Loucy (cell line): ENCODE results near the gene MRFAP1L1.
A peak's percentile ranks its signal among the peaks of the same experiment; 100 is the strongest.

ENCODE experiments used
- H2AFZ ChIP-seq: fragments of 200-600 bp; sonication (generic); 2 replicates; pipeline ENCODE4 v1.6.0; 2016; ENCODE audit warnings: antibody characterized with exemption, mild to moderate bottlenecking, low read length, moderate library complexity
- H3F3A ChIP-seq: fragments of 200-600 bp; 2 replicates; pipeline ENCODE4 v1.6.0; 2016; ENCODE audit warnings: antibody characterized with exemption, low read depth, mild to moderate bottlenecking
- H3K27me3 ChIP-seq: fragments of 200-600 bp; sonication (generic); 2 replicates; pipeline ENCODE4 v1.6.1; 2014; ENCODE audit warnings: low read length, mild to moderate bottlenecking; ENCODE audit not compliant: insufficient read depth, poor library complexity, severe bottlenecking
- H3K36me3 ChIP-seq: fragments of 200-600 bp; sonication (generic); 2 replicates; pipeline ENCODE4 v1.6.1; 2016; ENCODE audit warnings: low read length; ENCODE audit not compliant: insufficient read depth
- H3K4me1 ChIP-seq: fragments of 200-600 bp; sonication (generic); 2 replicates; pipeline ENCODE4 v1.5.1; 2014; ENCODE audit warnings: low read length, mild to moderate bottlenecking; ENCODE audit not compliant: insufficient read depth, poor library complexity, severe bottlenecking
- H3K4me2 ChIP-seq: fragments of 200-600 bp; sonication (generic); 2 replicates; pipeline ENCODE4 v1.6.0; 2014; ENCODE audit warnings: antibody characterized with exemption, low read length, low read depth, mild to moderate bottlenecking; ENCODE audit not compliant: poor library complexity, severe bottlenecking
- H3K4me3 ChIP-seq: fragments of 200-600 bp; sonication (generic); 2 replicates; pipeline ENCODE4 v1.5.1; 2014; ENCODE audit warnings: low read length, mild to moderate bottlenecking, mixed read lengths; ENCODE audit not compliant: poor library complexity, severe bottlenecking
- H3K79me2 ChIP-seq: fragments of 200-600 bp; sonication (generic); 2 replicates; pipeline ENCODE4 v1.6.1; 2014; ENCODE audit warnings: low read length; ENCODE audit not compliant: insufficient read depth
- H3K9ac ChIP-seq: fragments of 200-600 bp; sonication (generic); 2 replicates; pipeline ENCODE4 v1.6.0; 2014; ENCODE audit warnings: mild to moderate bottlenecking, low read depth, low read length, moderate library complexity; ENCODE audit not compliant: poor library complexity, severe bottlenecking
- H3K9me2 ChIP-seq: fragments of 200-600 bp; sonication (generic); replicated peaks from 2 replicates; pipeline ENCODE4 v1.6.1; 2016; ENCODE audit warnings: low read depth, low read length, mixed read lengths
- H3K9me3 ChIP-seq: fragments of 200-600 bp; sonication (generic); 2 replicates; pipeline ENCODE4 v1.6.1; 2014; ENCODE audit warnings: mild to moderate bottlenecking, antibody characterized with exemption, low read length, low read depth; ENCODE audit not compliant: insufficient read depth
- H4K20me1 ChIP-seq: fragments of 200-600 bp; sonication (generic); 2 replicates; pipeline ENCODE4 v1.6.0; 2014; ENCODE audit warnings: antibody characterized with exemption, low read length, mild to moderate bottlenecking; ENCODE audit not compliant: insufficient read depth, poor library complexity, severe bottlenecking
- CTCF ChIP-seq: fragments of 200-600 bp; sonication (generic); conservative IDR thresholded peaks from 2 replicates; pipeline ENCODE4 v1.5.1; 2014; ENCODE audit warnings: mild to moderate bottlenecking, antibody characterized with exemption, low read length
- EZH2phosphoT487 ChIP-seq: fragments of 200-600 bp; IDR thresholded peaks from 2 replicates; pipeline ENCODE4 v1.6.1; 2018; ENCODE audit warnings: antibody characterized with exemption, mild to moderate bottlenecking, moderate library complexity, borderline replicate concordance

The MRFAP1L1 gene

GRCh38 chr4:6721121-6721520 is 11.5 kb upstream of the MRFAP1L1 start:
- peaks cover 24% of the 10 kb centered on the region for H3K79me2 ChIP-seq
- H4K20me1 ChIP-seq: peaks cover 22% of the 10 kb centered on the region
- no peak overlapping the region for H3K4me2 ChIP-seq
- H2AFZ ChIP-seq: no peak overlapping the region
- no peaks in the 10 kb centered on the region for H3K9me3 ChIP-seq
- peaks cover 15% of the 10 kb centered on the region for H3K4me1 ChIP-seq
- H3F3A ChIP-seq: no peaks in the 10 kb centered on the region
- H3K36me3 ChIP-seq: no peaks in the 10 kb centered on the region
- TF ChIP-seq CTCF: no peak
- no peak for TF ChIP-seq EZH2phosphoT487
- no peak overlapping the region for H3K4me3 ChIP-seq
- no peaks in the 10 kb centered on the region for H3K27me3 ChIP-seq
- no peak overlapping the region for H3K9ac ChIP-seq
- H3K9me2 ChIP-seq: no peaks in the 10 kb centered on the region

GRCh38 chr4:6720202-6720699 is 10.6 kb upstream of the MRFAP1L1 start:
- Histone ChIP-seq H3K4me1 (peaks cover 20% of the 10 kb centered on the region), H2AFZ (no peak overlapping the region), H3F3A (no peaks in the 10 kb centered on the region), H3K4me2 (peak overlapping the region; percentile 26), H3K79me2 (peaks cover 24% of the 10 kb centered on the region), H3K36me3 (no peaks in the 10 kb centered on the region), H3K9me2 (no peaks in the 10 kb centered on the region), H3K9ac (no peak overlapping the region), H3K27me3 (no peaks in the 10 kb centered on the region), H3K4me3 (no peak overlapping the region), H4K20me1 (peaks cover 22% of the 10 kb centered on the region), H3K9me3 (no peaks in the 10 kb centered on the region)
- TF ChIP-seq EZH2phosphoT487 (no peak), CTCF (peak; percentile 94)

- H3K9me2 ChIP-seq: no peaks in the 10 kb centered on the region
- peaks cover 24% of the 10 kb centered on the region for H3K79me2 ChIP-seq
- no peak overlapping the region for H3K9ac ChIP-seq
- H3K36me3 ChIP-seq: no peaks in the 10 kb centered on the region
- H3F3A ChIP-seq: no peaks in the 10 kb centered on the region
- H3K9me3 ChIP-seq: no peaks in the 10 kb centered on the region
- H3K4me1 ChIP-seq: peaks cover 20% of the 10 kb centered on the region
- no peak overlapping the region for H2AFZ ChIP-seq
- no peak for TF ChIP-seq CTCF
- no peak for TF ChIP-seq EZH2phosphoT487
- H3K4me2 ChIP-seq: peak overlapping the region; percentile 26
- H3K4me3 ChIP-seq: no peak overlapping the region
- no peaks in the 10 kb centered on the region for H3K27me3 ChIP-seq
- peaks cover 22% of the 10 kb centered on the region for H4K20me1 ChIP-seq
These were observed 10.0 kb upstream of the MRFAP1L1 start for GRCh38 chr4:6719611-6720179.
